Retina (tissue), 1 donor: ENCODE data around the gene HOXB2.

Experiments used
- DNase-seq: peaks from one replicate; pipeline ENCODE4 v3.0.0-alpha.2; 2016

HOXB2 gene

GRCh38 chr17:48578616-48579470 is 33.9 kb upstream of the HOXB2 start:
- no peak for DNase-seq

GRCh38 chr17:48577946-48578615 is 33.2 kb upstream of the HOXB2 start, which contains the start of gene HOXB4:
Gene HOXB4, minus strand, starts transcription at chr17:48578350. Its CDS starts 31 bp downstream, at chr17:48578319.
- DNase-seq: peak; percentile 67

- DNase-seq: no peak
Measured at GRCh38 chr17:48577330-48577945, 32.5 kb upstream of the HOXB2 start.

GRCh38 chr17:48576479-48577309 is 31.8 kb upstream of the HOXB2 start:
- peak; percentile 67 for DNase-seq

- DNase-seq: no peak
Measured at GRCh38 chr17:48575673-48576478, 31.0 kb upstream of the HOXB2 start.

DNA sequence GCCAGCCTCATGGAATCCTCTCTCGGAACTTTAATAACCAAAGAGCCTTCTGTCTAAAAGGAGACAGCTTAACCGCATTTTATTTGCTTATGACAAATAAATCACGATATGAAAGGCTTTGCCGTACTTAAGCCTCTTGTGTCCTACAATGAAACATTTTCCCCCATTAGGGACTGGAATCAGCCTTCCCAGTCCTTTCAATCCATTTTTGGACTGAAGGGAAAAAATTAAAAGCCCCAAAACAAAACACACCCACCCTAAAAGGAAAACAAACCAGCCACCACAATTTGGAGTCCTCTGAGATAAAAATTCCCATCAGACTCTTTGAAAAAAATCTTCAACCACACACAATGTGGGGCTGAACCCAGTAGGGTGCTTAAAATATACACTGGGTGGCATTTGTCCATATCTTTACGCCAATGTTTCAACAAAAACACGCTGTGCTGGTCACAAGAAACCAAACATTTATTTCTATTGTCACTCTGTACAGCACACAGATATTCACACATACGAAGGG is 30.2 kb upstream of the HOXB2 start:
- no peak for DNase-seq

DNA sequence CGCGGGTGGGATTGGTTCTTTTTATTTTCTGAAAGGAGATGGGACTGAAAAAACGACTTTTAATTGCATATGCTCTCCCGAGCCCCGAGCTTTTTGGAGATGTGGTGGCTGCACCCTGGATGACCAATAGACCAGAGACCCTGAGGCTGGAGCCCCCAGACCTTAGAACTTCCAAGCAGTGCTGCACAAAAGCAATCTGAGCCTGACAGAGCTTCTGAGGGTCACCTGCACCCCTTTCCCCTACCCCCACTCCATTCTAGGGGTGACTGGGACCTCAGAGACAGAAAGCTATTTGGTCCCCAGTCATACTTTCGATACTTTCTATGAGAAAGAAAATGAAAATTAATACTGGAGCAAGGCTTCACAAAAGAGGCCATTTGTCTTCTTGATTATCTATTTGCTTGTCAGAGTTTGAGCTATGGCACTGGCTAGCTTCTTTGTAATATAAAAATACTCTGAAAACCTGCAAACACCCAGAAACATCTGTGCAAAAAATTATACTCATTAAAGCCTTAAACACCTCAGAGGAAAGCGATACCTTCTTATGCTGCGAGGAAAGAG is 29.7 kb upstream of the HOXB2 start:
- no peak for DNase-seq

GRCh38 chr17:48571826-48572417 is 27.0 kb upstream of the HOXB2 start:
- no peak for DNase-seq

- DNase-seq: peak; percentile 60
Measured at GRCh38 chr17:48571024-48571818, 26.3 kb upstream of the HOXB2 start.

DNA sequence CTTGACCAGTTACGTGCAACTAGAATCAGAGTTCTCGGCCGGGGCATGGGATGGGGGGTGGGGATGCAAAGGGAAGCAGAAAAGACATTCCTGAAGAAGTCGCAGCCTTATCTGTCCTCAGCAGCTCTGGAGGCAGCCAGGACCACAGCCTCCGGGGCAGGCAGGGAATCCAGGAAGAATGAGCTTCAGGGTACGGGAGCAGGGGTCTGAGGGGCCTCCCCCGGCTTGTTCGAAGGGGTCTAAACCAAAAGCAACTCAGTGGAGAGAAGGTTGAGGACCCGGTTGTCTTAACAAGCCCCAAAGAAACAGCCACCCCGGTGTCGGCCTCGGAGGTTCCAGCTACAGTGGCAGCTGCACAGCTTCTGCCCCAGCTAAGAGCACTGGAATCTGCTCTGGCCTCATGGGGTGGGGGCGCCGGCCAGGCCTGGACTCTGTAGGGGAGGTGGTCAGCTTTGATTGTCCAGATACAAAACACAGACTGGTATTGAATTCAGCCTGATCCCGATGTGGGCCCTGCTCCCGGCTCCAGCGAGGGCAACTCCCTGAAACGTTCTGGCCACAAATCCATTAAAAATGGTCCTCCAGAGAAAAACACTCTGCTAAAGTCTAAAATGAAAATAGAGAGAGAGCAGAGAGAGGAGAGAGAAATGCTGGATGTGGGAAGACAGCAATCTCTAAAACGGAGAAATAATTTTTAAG is 25.6 kb upstream of the HOXB2 start:
- peak; percentile 64 for DNase-seq

DNA sequence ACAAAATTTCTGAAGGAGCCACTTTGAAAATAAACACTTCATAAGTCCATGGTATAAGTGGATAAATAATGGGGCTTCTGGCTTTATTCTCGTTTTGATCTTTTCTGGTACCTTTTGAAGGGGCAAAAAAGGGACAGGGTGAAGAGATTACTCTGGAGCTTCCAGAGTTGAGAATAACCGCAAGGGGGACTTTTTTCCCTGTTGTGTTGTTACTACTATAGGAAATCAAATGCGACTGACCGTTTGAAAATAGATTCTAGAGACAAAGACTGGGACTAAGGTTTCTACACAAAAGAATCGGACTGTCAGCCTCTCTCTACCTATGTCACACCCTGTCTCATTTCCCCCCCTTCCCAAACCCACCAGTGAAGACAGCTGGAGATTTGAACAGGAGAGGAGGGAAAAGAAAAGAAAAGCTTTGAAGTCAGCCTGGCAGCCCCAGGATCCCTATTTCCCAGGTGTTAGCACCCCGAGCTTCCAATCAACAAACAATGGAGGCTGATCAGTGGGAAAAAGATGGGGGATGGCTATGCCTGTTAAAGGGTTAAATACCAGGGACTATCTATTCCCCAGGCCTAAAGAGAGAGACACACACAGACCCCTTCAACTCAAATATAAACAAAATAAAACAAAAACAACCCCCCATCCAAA is 24.9 kb upstream of the HOXB2 start:
- no peak for DNase-seq

DNA sequence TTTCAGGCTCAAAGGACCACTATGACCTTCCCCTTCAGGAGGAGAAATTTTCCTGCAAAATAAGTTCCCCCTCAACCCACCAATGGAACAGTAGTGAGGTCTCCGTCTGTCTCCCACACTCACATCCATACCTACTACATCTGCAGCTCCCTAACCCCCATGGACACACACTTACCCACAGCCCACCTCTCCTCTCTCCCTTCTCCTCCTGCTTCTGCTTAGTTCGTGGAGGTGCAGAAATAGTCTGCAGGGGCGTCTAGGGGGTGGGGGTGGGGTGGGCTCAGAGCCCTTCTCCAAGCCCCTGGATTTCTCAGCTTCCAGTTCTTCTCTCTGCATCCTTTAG is 24.3 kb upstream of the HOXB2 start:
- DNase-seq: no peak

GRCh38 chr17:48568499-48569239 is 23.8 kb upstream of the HOXB2 start:
- DNase-seq: peak; percentile 58

DNA sequence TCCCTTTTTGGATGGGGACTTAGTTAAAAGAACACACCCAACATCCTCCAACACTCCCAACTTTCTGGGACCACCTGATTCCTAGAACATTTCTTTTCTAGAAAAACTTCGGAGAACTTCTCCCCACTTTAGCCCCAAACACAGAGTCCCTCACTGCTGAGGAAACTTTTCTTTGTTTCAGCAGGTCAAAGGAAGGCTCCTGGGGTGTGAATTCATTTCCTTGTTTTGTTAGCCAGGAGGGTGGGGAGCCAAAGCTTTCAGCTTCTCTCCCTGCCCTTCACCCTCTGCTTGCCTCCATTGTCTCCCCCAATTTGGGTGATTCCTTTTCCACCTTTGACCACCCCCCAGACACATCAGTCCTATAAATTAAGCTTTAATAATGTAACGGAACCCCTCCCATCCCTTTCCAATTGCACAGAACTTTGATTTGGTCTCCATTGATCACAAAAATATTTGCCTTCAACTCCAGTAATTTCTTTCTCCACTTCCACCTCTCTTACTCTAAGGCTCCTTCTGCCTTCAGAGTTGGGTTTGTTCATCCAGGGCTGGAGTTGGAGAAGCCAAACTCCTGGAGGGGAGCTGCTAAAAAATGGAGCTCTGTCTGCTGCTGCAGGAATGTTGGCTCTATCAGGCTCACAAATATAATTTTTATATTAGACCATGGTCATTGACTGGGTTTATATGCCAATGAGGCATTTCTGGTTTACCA is 22.9 kb upstream of the HOXB2 start:
- no peak for DNase-seq

DNA sequence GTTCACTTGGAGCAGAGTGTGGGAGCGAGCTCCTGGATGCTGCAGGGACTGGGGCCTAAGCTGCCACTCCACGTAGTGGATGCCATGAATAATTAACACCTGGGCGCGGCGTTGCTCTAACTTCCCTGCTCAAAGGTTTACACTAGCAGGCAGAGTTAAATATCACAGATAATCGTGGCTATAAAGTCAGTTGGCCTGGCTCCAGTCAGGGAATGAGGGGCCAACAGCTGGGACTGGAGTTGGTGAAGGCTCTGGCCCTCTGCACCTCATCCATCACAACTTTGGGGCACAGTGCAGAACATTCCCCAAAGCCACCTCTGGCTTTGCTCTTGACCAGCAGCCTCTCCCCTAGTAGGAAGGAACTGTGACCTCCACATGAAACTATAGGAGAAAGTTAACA is 22.3 kb upstream of the HOXB2 start:
- DNase-seq: no peak

DNA sequence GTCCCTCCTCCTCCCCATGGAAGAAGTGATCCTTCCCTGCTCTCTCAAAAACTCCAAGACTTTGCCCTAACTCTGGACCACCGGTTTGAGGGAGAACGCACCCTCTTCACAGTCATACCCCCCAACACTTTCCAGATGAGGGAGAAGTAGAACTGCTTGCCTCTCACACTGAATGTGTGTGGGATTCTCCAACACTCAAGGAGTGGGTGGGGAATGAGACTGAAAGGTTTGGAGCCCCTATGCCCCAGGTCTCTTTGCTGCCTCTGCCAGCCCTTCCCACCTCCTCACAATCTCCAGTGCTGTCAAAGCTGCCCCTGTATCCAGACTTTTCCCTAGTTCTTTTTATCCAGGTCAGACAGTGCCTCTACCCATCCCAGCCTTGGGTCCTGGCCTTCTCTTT is 21.8 kb upstream of the HOXB2 start:
- DNase-seq: no peak

DNA sequence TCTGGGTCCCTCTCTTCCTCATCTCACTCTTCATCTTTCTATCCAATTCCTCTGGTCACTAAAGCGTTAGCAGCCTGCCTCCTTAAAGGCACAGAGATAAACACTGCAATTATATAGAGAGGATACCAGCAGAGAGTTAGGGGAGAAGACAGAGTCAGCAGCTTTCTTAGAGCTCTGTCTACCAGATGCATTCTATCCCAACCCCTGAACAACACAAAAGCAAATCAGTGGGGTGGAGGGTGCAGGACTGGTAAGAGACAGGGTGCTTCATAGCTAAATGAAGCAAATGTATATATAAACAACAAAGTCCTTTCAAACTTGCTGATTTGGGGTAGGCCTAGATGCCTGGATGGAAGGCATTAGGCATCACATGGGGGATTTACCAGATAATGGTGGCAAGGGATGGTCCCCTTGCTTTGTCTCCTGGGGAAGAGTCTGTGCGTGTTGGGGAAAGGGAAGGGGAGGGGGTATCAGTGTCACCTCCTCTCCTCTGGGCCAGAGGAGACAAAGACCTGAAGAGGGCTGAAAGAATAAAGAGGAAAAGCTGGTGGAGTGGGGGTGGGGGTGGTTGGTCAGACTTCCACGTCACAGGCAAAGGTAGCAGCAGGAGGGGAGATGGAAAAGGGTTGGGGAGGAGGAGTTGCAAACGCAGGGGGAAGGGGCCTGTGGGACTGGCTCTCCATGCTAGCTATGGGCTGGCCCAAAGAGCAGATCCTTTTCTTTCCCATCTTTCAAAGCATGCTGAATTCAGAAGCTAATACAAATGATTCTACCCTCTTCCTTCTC is 21.2 kb upstream of the HOXB2 start:
- no peak for DNase-seq
